Measurements from ENCODE around the gene SERINC5. TPM values are rescaled to one million over a fixed set of nuclear protein-coding genes. Genes with fewer than 3 reads are reported as not detected.

The SERINC5 gene
- total and polyA plus RNA-seq, 3 donors from 2014 or later, result 62.3 to 217 (median 158) TPM

DNA sequence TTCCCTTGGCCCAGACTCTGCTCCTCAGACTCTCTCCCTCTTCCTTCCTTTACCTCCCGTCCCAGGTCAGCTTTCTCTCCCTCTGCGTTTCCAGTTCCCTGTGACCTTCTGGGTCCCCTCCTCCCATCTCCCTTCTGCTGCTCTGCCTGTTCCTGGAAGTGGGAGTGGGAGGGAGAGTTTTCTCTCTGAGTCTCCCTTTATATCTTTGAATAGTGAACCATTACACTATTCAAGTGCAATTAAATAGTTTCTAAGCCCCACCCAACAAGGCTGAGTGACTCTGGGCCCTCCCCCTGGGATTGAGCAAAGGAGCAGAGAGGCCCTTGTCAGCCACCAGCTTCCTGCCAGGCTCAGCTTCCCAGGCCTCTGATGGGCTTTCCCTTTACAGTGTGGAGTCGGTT is 185.9 kb downstream of the SERINC5 start:
- WGBS, 2 donors, result 26 to 38% methylated on average over 3 of the region's 3 CpGs
- no peaks in the 10 kb centered on the region for H3K9me3 ChIP-seq
- H3K27me3 ChIP-seq, result no peaks in the 10 kb centered on the region
- no peak overlapping the region for H3K4me3 ChIP-seq
- H3K36me3 ChIP-seq (ENCODE audit: low read depth, missing control alignments), result no peaks in the 10 kb centered on the region
- no peak overlapping the region for H3K27ac ChIP-seq
- intact Hi-C loops (cut with DNase I; ENCODE audit: low total_unique reads), result no loop called here
- DNase-seq, result no peak
- no peak for TF ChIP-seq POLR2A (IDR thresholded peaks at IDR 0.05)
- TF ChIP-seq, protein P1, sequence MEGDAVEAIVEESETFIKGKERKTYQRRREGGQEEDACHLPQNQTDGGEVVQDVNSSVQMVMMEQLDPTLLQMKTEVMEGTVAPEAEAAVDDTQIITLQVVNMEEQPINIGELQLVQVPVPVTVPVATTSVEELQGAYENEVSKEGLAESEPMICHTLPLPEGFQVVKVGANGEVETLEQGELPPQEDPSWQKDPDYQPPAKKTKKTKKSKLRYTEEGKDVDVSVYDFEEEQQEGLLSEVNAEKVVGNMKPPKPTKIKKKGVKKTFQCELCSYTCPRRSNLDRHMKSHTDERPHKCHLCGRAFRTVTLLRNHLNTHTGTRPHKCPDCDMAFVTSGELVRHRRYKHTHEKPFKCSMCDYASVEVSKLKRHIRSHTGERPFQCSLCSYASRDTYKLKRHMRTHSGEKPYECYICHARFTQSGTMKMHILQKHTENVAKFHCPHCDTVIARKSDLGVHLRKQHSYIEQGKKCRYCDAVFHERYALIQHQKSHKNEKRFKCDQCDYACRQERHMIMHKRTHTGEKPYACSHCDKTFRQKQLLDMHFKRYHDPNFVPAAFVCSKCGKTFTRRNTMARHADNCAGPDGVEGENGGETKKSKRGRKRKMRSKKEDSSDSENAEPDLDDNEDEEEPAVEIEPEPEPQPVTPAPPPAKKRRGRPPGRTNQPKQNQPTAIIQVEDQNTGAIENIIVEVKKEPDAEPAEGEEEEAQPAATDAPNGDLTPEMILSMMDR (IDR thresholded peaks at IDR 0.05), result no peak
- peaks cover 12% of the 10 kb centered on the region for H3K4me1 ChIP-seq

DNA sequence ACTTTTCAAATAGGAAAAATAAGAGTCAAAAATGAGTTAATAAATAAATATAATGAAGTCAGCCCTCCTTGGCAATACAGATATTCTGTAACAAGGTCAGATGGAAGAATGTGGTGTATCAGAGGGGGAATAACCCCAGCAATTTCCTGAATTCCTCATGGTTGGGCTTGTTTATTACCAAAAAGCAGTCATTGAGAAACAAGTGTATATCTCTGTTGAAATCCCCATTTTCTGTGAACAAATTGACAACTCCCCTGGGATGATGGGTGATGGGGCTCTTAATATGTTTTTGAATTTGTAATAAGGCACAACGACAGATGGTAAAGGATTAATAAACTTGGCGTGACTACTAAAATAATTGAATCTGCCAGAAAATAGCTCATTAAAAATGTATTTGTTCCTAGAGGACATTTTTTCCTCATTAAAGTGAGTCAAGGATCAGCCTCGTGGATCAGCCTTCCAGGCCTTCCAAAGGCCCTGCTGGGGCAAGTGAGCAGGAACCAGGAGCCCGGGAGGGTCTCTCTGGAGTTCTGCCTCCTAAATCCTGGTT is 186.5 kb downstream of the SERINC5 start:
- no peaks in the 10 kb centered on the region for H3K36me3 ChIP-seq (ENCODE audit: low read depth, missing control alignments)
- H3K9me3 ChIP-seq, result no peaks in the 10 kb centered on the region
- WGBS, 2 donors, result 36 to 47% methylated on average over 4 of the region's 4 CpGs
- peaks cover 12% of the 10 kb centered on the region for H3K4me1 ChIP-seq
- no peaks in the 10 kb centered on the region for H3K27me3 ChIP-seq
- H3K4me3 ChIP-seq, result no peak overlapping the region
- TF ChIP-seq, protein P1 (IDR thresholded peaks at IDR 0.05), result no peak
- TF ChIP-seq POLR2A (IDR thresholded peaks at IDR 0.05), result no peak
- intact Hi-C loops (cut with DNase I; ENCODE audit: low total_unique reads), result no loop called here
- no peak for DNase-seq
- no peak overlapping the region for H3K27ac ChIP-seq

DNA sequence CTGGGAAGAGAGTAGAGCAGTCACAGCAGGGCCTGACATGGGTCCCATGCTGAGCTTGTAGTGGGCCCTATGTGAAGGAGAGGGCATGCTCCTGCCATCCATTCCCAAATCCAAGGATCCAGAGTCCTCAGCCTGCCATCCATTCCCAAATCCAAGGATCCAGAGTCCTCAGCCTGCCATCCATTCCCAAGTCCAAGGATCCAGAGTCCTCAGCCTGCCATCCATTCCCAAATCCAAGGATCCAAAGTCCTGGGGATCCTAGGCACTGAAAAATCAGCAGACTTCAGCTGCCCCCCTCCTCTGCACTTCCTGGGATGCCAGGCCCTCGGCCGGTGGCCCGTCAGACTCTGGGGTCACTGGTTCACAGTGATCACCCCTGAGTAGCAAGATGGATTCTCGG is 187.1 kb downstream of the SERINC5 start:
- Histone ChIP-seq H3K9me3 (no peaks in the 10 kb centered on the region), H3K27ac (no peak overlapping the region), H3K4me1 (peaks cover 12% of the 10 kb centered on the region), H3K27me3 (no peaks in the 10 kb centered on the region), H3K36me3 (ENCODE audit: low read depth, missing control alignments) (no peaks in the 10 kb centered on the region), H3K4me3 (no peak overlapping the region)
- intact Hi-C loops (cut with DNase I; ENCODE audit: low total_unique reads), result no loop called here
- TF ChIP-seq, protein P1 (IDR thresholded peaks at IDR 0.05), result no peak
- no peak for TF ChIP-seq POLR2A (IDR thresholded peaks at IDR 0.05)
- no peak for DNase-seq
- 56 to 68% methylated on average over 4 of the region's 4 CpGs for WGBS, 2 donors

DNA sequence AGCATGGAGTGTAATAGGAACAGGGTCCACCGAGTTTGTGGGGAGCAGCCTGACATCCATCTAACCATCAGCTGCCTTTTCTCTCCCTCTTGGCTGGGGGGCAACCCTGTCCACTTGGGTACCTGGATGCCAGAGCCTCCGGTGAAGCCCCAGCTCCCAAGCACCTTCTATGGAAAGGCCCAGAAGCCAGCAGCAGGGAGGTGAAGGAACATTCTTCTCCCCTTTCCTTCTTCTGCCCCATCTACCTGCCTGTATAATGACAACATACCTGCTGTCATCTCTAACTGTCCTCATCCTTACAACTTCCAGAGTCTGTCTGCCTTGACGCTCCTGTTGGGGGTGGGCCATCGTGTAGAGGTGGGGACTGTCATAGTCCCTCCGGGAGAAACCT is 187.6 kb downstream of the SERINC5 start:
- Histone ChIP-seq H3K4me1 (peaks cover 12% of the 10 kb centered on the region), H3K4me3 (no peak overlapping the region), H3K27ac (no peak overlapping the region), H3K9me3 (no peaks in the 10 kb centered on the region), H3K27me3 (no peaks in the 10 kb centered on the region), H3K36me3 (ENCODE audit: low read depth, missing control alignments) (no peaks in the 10 kb centered on the region)
- no peak for DNase-seq
- TF ChIP-seq, protein P1 (IDR thresholded peaks at IDR 0.05), result no peak
- TF ChIP-seq POLR2A (IDR thresholded peaks at IDR 0.05), result no peak
- WGBS, 2 donors, result 93 to 94% methylated on average over 2 to 5 of the region's 5 CpGs
- intact Hi-C loops (cut with DNase I; ENCODE audit: low total_unique reads), result no loop called here

DNA sequence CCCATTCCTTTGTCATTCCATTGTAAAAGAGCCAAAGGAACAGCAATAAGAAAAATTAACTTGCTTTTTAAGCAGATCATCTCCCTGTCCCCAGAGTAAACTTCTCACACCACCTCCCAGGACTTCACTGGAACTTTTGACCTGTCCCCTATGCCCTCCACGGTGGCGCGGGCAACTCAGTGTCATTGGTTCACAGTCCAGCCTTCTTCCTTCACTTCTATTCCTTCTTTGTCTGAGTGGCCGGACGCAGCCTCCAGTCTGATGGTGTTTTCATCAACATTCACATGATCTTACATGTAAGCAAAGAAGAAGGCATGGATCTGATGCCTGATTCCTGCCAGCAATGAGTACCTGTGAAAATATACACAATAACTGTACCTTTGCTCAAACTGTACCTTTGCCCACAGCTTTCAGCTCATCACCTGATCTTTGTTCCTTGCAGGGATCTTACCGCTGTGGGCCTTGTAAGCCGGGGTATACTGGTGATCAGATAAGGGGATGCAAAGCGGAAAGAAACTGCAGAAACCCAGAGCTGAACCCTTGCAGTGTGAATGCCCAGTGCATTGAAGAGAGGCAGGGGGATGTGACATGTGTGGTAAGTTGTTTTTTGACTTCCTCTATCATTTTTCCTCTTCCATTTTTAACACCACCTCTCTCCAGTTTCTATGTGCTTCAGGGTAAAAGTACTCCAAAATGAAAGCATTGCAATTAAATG is 188.2 kb downstream of the SERINC5 start:
- no peak overlapping the region for H3K4me3 ChIP-seq
- H3K27me3 ChIP-seq, result no peaks in the 10 kb centered on the region
- H3K27ac ChIP-seq, result no peak overlapping the region
- H3K9me3 ChIP-seq, result no peaks in the 10 kb centered on the region
- H3K4me1 ChIP-seq, result peaks cover 12% of the 10 kb centered on the region
- no peak for DNase-seq
- no peaks in the 10 kb centered on the region for H3K36me3 ChIP-seq (ENCODE audit: low read depth, missing control alignments)
- intact Hi-C loops (cut with DNase I; ENCODE audit: low total_unique reads), result no loop called here
- TF ChIP-seq, protein P1 (IDR thresholded peaks at IDR 0.05), result no peak
- no peak for TF ChIP-seq POLR2A (IDR thresholded peaks at IDR 0.05)
- WGBS, 2 donors, result 85 to 93% methylated on average over 8 of the region's 8 CpGs

All from testis (tissue), 3 donors.